GM19438 (cell line): ENCODE results near the gene SLC27A6.

Source experiments
- ATAC-seq: cut with Tn5 transposase; IDR thresholded peaks from one replicate; pipeline ENCODE4 v1.9.1; 2021; ENCODE audit warnings: low read depth; ENCODE audit not compliant: unreplicated experiment

Gene SLC27A6

DNA sequence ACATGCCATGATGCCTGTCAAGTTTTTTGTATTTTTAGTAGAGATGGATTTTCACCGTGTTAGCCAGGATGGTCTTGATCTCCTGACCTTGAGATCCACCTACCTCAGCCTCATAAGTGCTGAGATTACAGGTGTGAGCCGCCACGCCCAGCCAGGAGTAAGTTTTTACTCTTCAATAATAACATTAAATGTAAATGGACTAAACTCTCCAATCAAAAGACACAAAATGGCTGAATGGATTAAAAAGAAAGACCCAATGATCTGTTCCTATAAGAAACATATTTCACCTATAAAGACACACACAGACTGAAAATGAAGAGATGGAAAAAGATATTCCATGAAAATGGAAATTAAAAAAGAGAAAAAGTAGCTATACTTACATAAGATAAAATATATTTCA is 92.0 kb downstream of the SLC27A6 start:
- no peak for ATAC-seq

DNA sequence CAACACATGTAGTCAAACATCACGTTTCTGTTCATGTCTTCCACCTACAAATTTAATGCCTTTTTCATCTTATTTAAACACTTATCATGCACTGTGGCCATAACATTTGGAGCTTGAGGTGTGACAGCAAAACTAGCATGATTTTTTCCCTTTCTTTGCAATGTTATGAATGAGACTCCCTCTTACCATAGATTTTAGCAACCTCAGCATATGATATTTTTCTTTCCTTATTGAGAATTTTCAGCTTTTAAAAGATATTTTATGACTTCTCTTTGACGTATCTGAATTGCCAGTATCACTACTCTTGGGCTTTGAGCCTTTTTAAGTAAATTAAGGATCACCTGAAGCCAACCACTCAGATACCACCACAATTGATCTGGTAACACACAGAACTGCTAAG is 96.6 kb downstream of the SLC27A6 start:
- no peak for ATAC-seq

- ATAC-seq = no peak
These were observed 98.3 kb downstream of the SLC27A6 start for GRCh38 chr5:129063483-129064113.

GRCh38 chr5:129065721-129066120 is 100.4 kb downstream of the SLC27A6 start:
- no peak for ATAC-seq

GRCh38 chr5:129067745-129068144 is 102.5 kb downstream of the SLC27A6 start:
- no peak for ATAC-seq

GRCh38 chr5:129069292-129069691 is 104.0 kb downstream of the SLC27A6 start:
- no peak for ATAC-seq

DNA sequence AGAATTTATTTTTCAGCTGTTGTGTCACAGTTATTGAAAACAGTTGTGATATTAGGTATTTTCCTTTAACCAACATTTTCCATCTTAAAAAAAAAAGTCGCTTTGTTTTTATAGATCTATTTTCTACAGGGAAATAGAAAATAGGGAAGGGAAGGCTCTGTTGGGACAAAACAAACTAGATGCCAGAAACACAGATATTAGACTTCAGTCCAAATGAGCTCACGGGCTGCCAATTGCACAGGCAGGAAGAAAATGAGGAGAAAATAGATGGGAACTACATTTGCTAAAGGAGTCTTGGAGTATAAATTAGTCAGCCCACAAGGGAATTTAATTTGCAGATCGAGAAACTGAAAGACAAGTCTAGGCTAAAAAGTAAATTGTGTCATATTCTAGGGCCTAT is 107.8 kb downstream of the SLC27A6 start:
- ATAC-seq = no peak

DNA sequence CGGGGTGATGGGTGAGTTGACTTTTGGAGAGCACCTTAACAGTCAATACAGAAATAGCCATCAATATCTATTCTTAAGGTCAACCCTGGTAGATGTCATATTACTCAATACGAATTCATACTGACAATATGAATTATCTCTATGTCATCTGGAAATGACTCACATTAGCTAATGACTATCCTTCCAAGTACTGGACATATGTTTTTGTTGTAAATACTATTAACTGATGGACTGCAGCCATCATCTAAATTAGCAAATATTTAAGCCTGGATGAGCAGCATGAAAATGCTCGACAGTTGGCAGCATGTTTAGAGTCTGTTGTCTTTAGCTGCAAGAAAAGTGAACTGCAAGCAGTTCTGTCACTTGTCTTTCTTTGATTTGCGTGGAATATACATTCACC is 109.6 kb downstream of the SLC27A6 start:
- no peak for ATAC-seq

GRCh38 chr5:129077433-129078075 is 112.3 kb downstream of the SLC27A6 start:
- ATAC-seq = no peak

DNA sequence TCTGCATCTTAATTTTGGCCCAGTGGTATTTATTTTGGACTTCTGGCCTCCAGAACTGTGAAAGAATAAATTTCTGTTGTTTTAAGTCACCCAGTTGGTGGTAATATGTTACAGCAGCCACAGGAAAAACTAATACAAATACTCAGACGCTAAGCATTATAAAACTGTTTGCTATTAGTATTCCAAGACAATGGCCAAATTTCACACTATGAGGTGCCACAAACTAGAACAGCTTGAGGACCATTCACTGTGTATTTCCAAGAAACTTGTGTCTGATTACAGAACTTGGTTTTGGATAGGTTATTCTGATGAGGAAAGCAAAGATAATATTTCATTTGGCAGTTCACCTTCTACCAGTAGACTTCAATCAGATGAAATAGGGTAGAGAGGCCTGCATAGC is 113.0 kb downstream of the SLC27A6 start:
- ATAC-seq = no peak

GRCh38 chr5:129078660-129079059 is 113.4 kb downstream of the SLC27A6 start:
- no peak for ATAC-seq

DNA sequence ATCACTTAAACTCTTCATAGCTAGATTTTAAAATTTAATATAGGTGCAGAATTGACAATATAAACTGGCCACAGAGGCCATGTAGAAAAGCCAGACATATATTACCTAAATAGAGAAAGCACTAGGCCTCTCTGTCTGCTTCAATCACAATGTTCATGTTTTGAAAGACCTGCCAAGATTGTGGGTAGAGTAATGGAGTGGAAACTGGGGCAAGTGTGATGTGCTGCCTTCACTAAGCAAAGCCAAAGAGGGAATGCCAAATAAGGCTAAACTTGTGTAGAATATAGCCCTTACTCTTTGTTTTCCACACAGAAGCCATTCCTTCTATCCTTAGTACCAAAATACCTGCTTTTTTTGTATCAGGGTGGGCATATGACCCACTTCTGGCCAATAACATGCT is 114.2 kb downstream of the SLC27A6 start:
- ATAC-seq = no peak

DNA sequence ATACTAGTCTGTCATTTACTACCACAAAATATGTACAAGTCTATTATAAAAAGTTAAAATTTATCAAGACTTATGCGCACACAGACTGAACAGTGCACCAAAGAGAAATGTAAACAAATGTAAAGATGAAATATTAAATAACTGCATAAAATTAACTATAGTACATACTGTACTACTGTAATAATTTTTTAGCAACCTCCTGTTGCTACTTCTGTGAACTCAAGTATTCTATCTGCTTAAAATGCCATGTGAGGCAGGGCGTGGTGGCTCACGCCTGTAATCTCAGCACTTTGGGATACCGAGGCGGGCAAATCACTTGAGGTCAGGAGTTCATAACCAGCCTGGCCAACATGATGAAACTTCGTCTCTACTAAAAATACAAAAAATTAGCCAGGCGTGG is 115.5 kb downstream of the SLC27A6 start:
- no peak for ATAC-seq

DNA sequence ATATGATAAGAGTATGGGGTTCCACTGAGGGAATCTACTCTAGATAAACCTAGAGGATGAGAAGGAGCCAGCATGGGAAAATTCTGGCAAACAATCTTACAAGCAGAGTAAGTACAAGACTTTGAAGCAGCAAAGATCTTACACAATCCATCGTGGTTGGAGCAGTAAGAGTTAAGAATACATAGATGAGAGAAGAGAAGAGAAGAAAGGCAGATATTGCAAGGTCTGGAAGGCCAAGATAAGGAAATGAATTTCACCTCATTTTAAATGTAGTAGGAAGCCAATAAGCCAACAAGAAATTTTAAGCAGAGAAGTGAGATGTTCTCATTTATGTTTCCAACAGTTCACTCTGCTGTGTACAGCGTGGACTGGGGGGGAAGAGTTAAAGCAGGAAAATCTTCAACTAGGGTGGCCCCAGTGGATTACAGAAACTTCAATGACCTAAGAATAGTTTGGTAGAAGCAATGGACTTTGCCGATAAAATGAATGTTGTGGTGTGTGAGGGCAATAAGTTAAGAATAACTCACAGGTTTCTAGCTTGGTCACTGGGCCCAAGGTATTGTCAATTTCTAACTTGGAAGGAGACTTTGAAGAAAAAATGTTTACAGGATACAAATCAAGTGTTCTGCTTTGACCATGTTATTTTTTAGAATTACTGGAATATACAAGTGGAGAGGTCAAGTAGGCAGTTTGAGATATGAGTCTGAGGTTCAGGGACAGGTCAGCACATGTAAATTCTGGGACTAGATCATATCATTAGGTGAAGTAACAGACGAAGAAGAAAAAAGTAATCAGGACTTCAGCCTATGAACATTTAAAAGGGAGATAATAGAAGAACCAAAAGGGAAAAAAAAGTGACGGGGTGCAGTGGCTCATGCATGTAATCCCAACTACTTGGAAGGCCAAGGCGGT is 117.2 kb downstream of the SLC27A6 start:
- no peak for ATAC-seq
